HG03039 (cell line): ENCODE measurements around the gene AIG1.
A peak's percentile ranks its signal among the peaks of the same experiment; 100 is the strongest.

ENCODE experiments used
- ATAC-seq: cut with Tn5 transposase; IDR thresholded peaks from one replicate; pipeline ENCODE4 v1.9.1; 2021; ENCODE audit warnings: mild to moderate bottlenecking, moderate library complexity; ENCODE audit not compliant: unreplicated experiment

The AIG1 gene

DNA sequence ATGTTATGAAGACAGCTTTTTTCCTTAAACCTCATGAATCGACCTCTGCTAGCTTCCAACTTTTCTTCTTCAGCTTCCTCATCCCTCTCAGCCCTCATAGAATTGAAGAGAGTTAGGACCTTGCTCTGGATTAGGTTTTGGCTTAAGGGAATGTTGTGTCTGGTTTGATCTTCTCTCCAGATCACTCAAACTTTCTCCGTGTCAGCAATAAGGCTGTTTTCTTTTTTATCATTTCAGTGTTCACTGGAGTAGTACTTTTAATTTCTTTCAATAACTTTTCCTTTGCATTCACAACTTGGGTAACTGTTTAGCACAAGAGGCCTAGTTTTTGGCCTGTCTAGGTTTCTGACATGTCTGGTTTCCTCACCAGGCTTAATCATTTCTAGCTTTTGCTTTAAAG is 32.6 kb downstream of the AIG1 start:
- ATAC-seq: no peak

DNA sequence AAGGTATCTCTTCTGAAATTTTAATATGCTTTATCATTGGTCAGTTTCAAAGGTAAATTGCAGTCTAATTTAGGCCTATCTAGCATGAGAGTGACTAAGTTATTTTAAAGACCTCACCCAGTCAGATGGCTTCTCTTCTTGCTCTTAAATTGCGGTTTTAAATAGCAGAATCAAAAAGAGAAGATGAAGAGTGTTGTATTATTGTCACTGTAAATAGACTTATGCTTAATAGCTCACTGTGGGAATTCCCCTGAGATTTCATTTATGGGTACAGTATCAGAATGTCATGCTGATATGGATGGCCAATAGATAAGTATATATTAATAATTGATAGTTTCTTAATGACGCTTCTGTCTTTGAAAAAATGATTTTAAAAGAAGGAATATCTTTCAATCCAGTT is 35.7 kb downstream of the AIG1 start:
- no peak for ATAC-seq

DNA sequence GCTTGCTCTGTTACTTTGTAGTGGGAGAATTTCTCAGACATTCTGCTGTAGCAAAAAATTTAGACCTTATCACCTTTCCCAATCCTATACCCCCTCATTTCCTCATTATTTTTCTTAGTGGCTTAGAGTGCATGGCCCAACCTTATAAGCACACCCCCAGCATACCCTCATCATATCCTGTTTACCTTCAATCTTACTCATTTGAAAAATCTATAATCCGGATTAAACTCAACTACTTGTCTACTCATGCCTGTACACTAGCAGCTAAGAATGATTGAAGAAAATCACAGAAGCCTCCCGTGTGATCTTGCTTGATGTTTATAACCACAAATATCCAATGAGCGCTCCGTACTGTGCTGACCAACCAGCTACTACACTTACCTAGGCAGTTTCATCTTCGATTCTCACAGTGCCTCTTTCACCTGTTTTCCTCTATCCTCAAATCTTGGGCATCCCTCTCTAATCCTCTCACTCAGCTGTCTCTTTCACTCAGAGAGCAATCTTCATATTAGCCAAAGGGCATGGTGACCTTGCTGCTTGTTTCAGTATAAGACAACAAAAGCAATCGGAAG is 36.6 kb downstream of the AIG1 start:
- no peak for ATAC-seq

DNA sequence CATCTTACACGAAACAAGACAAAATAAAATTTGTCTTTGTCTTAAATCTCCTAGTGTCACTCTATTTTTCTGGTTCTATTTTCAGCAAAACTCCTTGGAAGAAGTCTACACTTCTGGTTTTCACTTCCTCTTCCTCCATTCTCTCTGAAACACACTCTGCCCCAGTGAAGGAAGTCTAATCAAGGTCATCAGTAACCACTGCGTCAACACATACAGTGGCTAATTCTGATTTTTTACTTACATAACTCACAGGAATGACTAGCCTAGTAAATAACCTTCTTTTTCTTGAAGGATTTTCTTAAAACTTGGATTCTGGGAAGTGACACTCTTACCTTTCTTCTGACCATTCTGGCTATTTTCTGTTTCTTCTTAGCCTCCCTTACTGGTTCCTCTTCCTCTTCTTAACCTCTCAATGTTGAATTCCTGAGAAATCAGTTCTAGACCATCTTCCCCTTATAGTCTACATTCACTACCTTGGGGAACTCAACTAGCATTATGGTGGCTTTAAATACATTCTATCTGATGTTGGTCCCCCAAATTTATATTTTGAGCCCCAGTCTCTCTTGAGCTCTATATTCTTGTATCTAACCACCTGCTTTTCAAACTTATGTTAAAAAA is 37.5 kb downstream of the AIG1 start:
- ATAC-seq: peak; percentile 76

DNA sequence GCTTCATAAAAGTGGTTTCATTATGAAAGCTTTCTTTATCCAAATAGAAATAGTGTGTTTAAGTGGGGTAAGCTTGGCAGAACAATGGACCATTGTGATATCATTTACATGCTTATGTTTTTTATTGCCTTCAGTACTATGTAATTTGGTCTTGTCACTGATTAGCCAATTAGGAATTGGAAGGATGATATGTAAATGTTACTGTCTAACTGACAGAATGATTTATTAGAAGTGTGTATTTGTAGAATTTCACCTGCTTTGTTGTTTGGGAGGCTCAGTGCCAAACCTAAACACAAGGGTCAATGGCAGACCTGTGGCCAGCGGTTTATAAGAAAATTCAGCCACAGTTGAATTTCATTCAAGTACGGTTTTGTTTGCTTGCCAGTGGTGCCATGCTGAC is 39.0 kb downstream of the AIG1 start:
- no peak for ATAC-seq

DNA sequence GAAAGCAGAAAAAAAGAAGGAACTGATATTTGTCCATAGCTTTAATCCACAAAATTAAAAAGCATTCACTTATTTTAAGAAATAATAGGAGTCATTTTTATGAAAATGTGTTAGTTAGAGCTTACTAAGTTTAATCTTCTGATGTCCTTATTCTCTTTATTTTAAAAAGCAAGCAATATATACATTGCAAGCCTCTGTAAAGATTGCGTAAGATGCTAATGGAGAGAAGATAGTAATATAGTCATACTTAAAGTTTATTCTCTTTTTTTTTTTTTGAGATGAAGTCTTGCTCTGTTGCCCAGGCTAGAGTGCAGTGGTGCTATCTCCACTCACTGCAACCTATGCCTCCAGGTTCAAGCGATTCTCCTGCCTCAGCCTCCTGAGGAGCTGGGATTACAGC is 39.7 kb downstream of the AIG1 start:
- ATAC-seq: no peak

DNA sequence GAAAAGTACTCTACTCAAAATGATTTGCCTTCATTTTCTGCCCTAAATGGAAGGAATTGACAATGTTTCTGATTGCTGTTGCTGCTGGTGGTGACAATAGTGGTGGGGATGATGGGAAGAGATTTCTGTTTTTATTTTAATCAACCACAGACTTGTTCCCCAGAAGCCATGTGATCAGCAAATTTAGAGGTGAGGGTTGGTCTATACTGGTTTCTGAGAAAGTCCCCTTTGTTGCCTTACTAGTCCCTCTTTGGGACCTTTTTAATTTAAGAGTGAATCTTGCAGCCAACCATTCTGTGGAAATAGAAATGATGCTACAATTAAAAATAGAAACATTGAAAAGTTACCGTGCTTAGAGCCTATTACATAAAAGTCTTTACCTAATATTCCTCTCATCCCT is 43.2 kb downstream of the AIG1 start:
- ATAC-seq: no peak

DNA sequence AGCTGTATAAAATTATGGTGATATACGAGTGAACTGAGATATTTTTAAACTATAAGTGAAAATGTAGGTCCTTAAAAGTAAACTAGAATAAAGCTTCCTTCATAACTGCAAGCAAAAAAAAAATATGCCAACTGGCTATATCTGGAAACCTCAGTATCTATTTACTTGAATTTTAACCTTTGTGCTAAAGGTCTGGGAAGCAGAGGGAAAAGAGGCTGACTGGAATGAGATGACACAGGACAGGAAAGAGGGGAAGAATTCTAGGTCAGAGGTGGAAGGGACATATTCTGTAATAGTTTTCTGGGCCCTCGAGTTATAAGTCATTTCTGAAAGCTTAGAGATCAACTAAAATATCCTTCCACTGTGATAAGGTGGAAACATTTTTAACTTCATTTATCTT is 46.8 kb downstream of the AIG1 start:
- no peak for ATAC-seq

DNA sequence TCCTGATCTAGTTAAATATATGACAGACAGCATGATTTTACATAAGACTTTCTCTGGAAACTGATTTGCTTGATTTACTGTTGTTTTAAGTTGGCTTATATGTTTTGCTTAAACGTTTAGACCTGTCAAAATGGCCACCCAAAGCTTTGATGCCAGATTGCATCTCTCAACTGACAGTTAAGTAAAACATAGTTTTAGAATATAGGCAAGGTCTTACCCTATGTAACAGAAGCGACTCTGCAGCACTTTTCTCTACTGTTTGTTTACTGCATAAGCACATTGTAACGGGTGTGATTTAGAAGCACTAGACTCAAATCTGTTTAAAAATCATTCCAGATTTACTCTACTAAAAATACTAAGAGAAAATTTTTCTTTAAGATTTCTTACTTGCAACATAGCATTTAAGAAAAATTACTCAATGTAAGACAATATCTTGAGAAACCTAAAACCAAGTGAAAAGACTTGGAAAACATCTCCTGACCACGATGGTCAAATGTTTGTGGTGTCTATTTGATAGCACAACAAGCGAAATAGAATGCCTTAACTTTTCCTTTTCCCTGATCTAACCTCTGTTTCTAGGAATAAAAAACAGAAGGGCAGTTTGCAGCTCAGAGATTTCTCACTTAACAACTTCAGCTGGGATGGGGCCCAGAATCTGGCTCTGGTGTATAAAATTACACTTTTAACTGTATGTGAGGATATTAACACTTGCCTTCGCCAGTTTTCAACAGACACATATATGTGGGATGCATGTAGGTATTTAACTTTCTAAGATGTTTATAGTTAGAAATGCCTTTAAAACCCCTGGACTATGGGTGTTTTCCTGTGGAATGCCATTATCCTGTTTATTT is 47.4 kb downstream of the AIG1 start:
- no peak for ATAC-seq

DNA sequence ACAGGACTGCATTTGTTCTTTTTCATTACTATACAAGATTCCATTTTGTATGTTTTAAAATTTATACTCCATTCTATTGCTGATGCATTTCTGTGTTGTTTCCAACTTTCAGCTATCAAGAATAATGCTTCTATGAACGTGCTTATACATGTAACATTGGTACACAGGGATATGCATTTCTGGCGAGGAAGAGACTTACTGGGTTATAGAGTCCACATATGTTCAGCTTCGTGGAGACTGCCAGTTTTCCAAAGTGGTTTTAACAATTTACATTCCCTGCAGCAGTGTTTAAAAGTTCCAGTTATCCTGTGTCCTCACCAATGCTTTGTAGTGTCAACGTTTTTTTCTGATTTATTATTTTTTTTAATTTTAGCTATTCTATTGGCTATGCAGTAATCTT is 48.5 kb downstream of the AIG1 start:
- no peak for ATAC-seq

DNA sequence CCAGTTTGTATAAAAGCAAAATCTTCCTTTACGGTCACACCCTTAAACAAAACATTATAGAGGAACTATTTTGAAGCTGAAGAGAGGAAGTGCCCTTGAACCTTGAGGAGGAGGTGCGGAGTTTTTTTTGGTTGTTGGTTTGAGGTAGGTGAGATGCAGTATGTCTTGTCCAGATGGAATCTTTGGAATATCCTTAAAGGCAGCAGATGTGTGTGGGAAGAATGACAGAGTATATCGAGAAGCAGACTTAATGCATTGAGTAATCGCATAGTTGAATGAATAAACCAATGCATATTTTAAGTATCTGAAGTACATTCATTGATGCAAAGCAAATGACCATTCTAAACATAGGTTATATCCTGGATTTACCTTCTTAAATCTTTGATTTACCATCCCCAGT is 49.9 kb downstream of the AIG1 start:
- ATAC-seq: no peak

DNA sequence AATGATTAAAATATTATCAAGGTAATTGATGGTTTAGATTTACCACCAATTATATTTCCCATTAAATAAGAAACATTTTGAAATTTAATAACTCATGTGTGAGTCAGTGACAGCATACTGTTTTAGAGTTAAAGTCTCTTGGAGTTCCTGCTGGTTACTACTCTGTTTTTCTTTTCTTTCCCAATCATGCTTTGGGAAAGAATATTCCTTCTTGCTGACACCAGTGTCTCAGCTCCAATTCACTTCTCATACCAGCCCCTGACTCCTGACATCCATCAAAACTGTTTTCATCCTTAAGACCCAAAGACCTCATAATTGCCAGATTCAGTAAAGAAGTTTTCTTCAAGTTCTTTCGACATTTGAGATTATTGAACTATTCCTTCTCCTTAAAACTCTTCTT is 50.3 kb downstream of the AIG1 start:
- no peak for ATAC-seq

DNA sequence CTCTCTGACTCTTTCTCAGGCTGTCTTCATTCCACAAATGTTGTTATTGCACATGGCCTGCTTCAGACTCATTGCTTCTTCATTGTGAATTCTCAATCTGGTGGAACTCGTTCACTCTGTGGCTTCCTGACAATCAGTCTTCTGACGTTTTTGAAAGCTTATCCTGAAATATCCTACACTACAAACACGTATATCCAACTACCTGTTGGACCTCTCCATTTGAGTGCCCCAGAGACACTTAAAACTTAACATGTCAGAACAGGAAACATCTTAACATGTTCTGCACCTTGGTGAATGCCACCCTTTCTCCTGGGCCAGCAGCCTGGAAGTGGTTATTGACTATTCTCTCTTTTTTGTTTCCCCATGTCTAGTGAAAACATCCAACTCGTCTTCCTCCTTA is 50.8 kb downstream of the AIG1 start:
- ATAC-seq: no peak

DNA sequence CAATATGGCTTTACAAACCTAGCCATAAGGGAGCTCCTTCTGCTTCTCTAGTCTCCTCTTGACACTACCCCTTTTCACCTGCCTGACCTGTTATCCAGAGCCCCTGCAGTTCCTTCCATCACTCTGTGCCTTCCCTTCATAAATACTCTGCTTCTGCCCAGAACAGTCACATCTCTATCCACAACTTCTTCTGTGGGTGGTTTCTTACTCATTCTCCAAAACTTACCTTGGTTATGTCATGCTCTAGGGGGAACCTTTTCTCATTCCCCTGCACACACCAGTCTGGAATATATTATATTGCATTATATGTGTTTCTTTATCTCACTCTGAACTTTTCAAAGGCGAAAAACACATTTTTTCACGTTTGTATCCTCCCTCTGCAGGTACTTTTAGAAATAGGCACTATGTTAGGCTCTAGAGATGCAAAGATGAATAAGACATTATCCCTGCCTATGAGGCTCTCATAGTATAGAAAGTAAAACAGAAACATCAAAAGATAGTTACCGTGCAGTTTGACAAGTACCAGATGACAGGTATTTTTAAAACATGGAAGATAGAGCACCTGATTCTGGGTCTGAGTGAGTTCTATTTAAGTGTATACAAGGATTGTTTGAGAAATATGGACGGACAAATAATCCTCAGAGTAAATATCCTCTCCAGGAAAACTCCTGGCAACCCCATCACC is 51.5 kb downstream of the AIG1 start:
- no peak for ATAC-seq

DNA sequence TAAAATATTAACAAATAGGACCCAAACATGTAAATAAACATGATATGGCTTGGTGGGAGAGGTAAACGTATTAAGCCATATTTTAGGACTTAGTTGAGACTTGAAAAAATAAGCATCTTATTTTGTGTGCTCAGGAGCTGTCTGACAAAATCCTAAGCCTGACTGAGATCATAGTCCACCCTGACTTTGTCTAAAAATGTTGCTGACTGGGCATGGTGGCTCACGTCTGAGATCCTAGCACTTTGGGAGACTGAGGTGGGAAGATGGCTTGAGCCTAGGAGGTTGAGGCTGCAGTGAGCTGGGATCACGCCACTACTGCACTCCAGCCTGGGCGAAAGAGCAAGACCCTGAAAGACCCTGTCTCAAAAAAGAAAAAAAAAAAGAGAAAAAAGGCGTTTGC is 52.1 kb downstream of the AIG1 start:
- no peak for ATAC-seq

DNA sequence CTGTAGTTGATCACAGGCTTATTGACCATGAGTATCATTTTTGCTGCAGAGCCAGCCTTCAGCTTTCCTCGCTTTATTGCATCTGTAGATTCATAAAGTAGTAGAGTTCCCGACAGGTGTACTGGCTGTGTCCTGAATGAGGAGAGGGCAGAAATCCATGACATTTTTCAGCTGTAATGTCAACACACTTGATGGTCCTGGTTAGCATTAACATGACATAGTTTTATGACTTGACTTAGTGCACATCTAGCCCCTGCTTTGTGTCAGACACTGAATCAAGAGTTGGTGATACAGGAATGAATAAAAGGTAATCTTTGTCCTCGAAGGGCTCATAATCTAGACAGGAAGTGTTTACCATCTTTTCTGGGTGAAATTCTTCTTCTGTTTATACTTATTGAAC is 55.0 kb downstream of the AIG1 start:
- no peak for ATAC-seq

DNA sequence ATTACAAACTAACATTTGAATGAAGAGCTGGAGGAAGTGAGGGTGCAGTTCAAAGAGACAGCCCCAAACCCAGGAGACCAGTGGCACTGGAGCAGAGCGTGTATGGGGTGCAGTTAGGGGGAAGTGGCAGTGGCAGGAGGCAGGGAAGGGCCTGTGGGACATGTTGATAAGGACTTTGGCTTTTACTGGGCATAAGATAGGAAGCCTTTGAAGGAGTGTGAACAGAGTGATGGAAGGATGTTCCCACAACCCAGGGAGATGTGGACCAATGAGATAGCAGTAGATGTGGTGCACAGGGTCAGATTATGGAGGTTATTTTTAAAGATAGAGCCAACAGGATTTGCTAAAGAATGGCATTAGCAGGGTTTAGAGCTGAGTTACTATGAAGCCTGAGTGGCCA is 56.4 kb downstream of the AIG1 start:
- no peak for ATAC-seq

DNA sequence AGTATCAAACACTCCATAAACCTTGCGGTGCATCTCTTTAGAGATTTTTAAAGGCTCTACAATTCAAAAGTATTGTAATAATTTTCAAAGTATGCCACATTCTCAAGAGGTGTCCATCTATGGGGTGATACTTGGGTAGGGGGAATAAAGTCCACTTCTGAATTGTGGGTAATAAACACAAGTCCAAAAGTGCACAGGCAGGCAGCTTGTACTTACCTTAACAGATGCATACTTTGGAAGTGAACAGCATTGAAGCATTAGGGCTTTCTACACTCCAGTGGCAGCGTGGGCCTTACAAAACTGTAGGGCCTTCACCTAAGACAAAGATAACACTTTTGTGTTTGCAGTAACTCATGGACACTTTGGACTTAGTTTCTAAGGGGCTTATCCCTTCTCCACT is 58.6 kb downstream of the AIG1 start:
- no peak for ATAC-seq

DNA sequence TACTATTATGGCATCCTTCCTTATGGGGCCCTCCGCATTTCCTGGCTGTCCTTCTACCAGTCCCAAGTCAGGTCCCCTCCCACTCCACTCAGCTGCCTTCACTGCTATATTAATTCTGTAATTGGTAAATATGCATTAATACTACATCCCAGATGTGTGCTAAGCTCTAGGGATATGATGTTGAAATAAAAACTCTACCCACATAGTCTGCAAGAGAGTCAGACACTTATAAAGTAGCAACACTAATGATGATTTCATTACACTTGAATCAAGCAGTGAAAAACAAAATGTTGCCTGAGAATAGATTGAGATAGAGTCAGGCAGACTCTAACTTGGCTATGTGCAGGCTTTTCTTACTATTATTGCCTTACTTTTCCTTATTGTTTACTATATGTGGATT is 62.4 kb downstream of the AIG1 start:
- ATAC-seq: no peak

DNA sequence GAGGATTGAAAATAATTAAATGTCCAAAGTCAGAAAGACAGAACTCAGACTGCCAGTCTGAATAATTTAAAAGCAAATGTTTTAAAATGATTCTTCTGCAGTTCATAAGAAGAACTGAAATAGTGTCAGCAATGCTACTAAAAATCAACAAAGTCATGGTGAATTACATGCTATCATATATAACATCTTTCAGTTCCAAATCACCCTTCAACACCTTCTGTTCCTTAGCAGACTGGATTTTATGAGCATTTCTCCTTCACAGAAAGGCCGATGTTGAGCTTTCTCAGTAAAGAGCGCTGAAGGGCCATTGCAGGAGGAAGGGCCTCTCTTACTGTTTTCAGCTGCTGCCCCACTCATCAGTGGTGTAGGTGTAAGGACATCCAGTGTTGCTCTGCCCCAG is 63.3 kb downstream of the AIG1 start:
- ATAC-seq: no peak

DNA sequence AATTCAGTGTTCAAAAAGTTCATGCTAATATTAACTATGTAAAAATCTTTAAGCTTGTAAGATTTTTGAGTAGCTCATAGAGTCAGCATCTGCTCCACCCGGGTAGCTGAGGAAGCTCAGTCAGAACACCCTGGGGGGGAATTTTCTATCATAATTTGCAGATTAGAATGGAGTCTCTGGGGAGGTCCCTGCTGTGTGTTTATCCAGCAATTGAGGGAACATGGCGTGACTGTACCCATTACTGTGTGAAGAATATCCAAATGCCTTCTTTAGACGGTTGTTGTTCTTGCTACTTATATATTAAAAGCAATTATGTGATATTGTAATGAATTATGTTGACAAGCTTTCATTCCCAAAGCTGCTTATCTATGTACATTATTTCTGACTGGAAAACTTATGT is 64.8 kb downstream of the AIG1 start:
- peak; percentile 54 for ATAC-seq
